ENCODE results near the gene OTOP2.
"Not testable (repeated sequence)": the region's sequence is repeated elsewhere in the genome, so short reads cannot be mapped to it uniquely, and the experiment has no call there.

OTOP2 gene

GRCh38 chr17:74981979-74982662 is 58.0 kb downstream of the OTOP2 start:
- TF ChIP-seq CTCF (IDR thresholded peaks at IDR 0.05; ENCODE audit: insufficient read depth, low read depth, low read length, missing control alignments): no peak
- DNase-seq (ENCODE audit: low read depth): peak; percentile 56
- H3K4me3 ChIP-seq (ENCODE audit: low read depth, low read length): peak overlapping the region; percentile 65

GRCh38 chr17:74982663-74983313 is 58.7 kb downstream of the OTOP2 start:
- peak overlapping the region; percentile 65 for H3K4me3 ChIP-seq (ENCODE audit: low read depth, low read length)
- not testable (repeated sequence) for DNase-seq (ENCODE audit: low read depth)
